Measurements from ENCODE around the gene IPPK.

- TF ChIP-seq ZNF121 (tag by site-specific recombination; IDR thresholded peaks at IDR 0.05) (no peak), YY1 (tag by site-specific recombination; IDR thresholded peaks at IDR 0.05) (no peak)
Observed at GRCh38 chr9:92714787-92715487, 45.0 kb upstream of the IPPK start.

All from HEK293 (cell line).